B cell (primary cell): ENCODE measurements around the gene FMNL3. TPM values are rescaled to one million over a fixed set of nuclear protein-coding genes. Genes with fewer than 3 reads are reported as not detected.

ENCODE experiments used
- ATAC-seq: fragments of 200-7000 bp; cut with Tn5 transposase; one replicate; pipeline ENCODE4 v1.10.0; 2021; ENCODE audit warnings: low read depth, mild to moderate bottlenecking, moderate number of reproducible peaks, moderate library complexity
- CTCF ChIA-PET: fragments of 350-600 bp; sonication (Branson Sonifier 250); formaldehyde crosslinking; loops from one replicate; lab custom pipeline; 2021; ENCODE audit warnings: antibody characterized with exemption, inconsistent platforms; lab: Charles Lee
- POLR2A ChIA-PET: fragments of 350-600 bp; sonication (Branson Sonifier 250); formaldehyde crosslinking; loops from one replicate; lab custom pipeline; 2021; ENCODE audit warnings: antibody characterized with exemption; lab: Charles Lee
- DNase-seq: peaks from one replicate; pipeline ENCODE4 v3.0.0; 2013
- H2AFZ ChIP-seq: 2 replicates; pipeline ENCODE4 v1.6.1; 2012; ENCODE audit warnings: mild to moderate bottlenecking, low read depth, low read length; ENCODE audit not compliant: insufficient read depth, poor library complexity, severe bottlenecking
- H3K27ac ChIP-seq, 2 donors: 1 replicate in 1 of 2; 2 replicates in 1 of 2; pipeline ENCODE4 v1.5.1; 2012 to 2013; ENCODE audit warnings: low read length in 2 of 2, mild to moderate bottlenecking in 2 of 2, moderate library complexity in 1 of 2
- H3K27me3 ChIP-seq, 4 experiments: fragments of 200-600 bp in 1 of 4; sonication (generic) in 1 of 4; replicated peaks in 1 of 4; 1 replicate in 2 of 4; 2 replicates in 2 of 4; pipeline versions ENCODE4 v1.6.1 to v1.7.0; 2013 to 2016; ENCODE audit warnings: low read length in 3 of 4, mild to moderate bottlenecking in 2 of 4, mixed read lengths in 1 of 4, moderate library complexity in 1 of 4; ENCODE audit not compliant: insufficient read depth in 4 of 4, control insufficient read depth in 3 of 4; ENCODE audit errors: control extremely low read depth in 1 of 4
- H3K36me3 ChIP-seq, 2 experiments: replicated peaks in 1 of 2; 1 replicate in 1 of 2; 2 replicates in 1 of 2; pipeline versions ENCODE4 v1.6.1 to v1.7.1; 2013; ENCODE audit warnings: low read length in 1 of 2; ENCODE audit not compliant: insufficient read depth in 2 of 2, control insufficient read depth in 1 of 2; ENCODE audit errors: control extremely low read depth in 1 of 2, extremely low read depth in 1 of 2
- H3K4me1 ChIP-seq, 2 donors: fragments of 200-600 bp in 1 of 2; sonication (generic) in 1 of 2; 1 replicate in 1 of 2; 2 replicates in 1 of 2; pipeline versions ENCODE4 v1.5.1 to v1.6.1; 2013 to 2017; ENCODE audit warnings: low read length in 2 of 2; ENCODE audit not compliant: control insufficient read depth in 2 of 2, insufficient read depth in 2 of 2
- H3K4me2 ChIP-seq: replicated peaks from 2 replicates; pipeline ENCODE3; 2012; ENCODE audit warnings: mild to moderate bottlenecking, low read depth, low read length; ENCODE audit not compliant: poor library complexity, severe bottlenecking
- H3K4me3 ChIP-seq, 5 experiments: fragments of 200-600 bp in 1 of 5; sonication (generic) in 1 of 5; 1 replicate in 3 of 5; 2 replicates in 2 of 5; pipeline versions ENCODE4 v1.5.1 to v1.7.0; 2011 to 2016; ENCODE audit warnings: low read length in 4 of 5, mild to moderate bottlenecking in 4 of 5, low read depth in 2 of 5, control low read depth in 1 of 5, moderate library complexity in 1 of 5; ENCODE audit not compliant: insufficient read depth in 1 of 5; ENCODE audit errors: control extremely low read depth in 1 of 5, extremely low read depth in 1 of 5
- H3K79me2 ChIP-seq: fragments of 200-600 bp; sonication (generic); one replicate; pipeline ENCODE4 v1.6.0; 2016; ENCODE audit warnings: low read length; ENCODE audit not compliant: control insufficient read depth, insufficient read depth
- H3K9ac ChIP-seq: fragments of 200-600 bp; sonication (generic); 2 replicates; pipeline ENCODE4 v1.6.1; 2017; ENCODE audit warnings: mild to moderate bottlenecking, low read length, moderate library complexity
- H3K9me3 ChIP-seq, 3 donors: one replicate each; pipeline versions ENCODE4 v1.6.1 to v1.7.1; 2013; ENCODE audit warnings: low read length in 2 of 3; ENCODE audit not compliant: control insufficient read depth in 2 of 3, insufficient read depth in 1 of 3; ENCODE audit errors: control extremely low read depth in 1 of 3
- H4K20me1 ChIP-seq: 2 replicates; pipeline ENCODE4 v1.6.0; 2012; ENCODE audit warnings: mild to moderate bottlenecking, low read length; ENCODE audit not compliant: insufficient read depth, control insufficient read depth, poor library complexity, severe bottlenecking
- H3K27ac Mint-ChIP-seq: one replicate; pipeline ENCODE4 v1.8.0; 2021; ENCODE audit warnings: mixed read lengths
- H3K27me3 Mint-ChIP-seq: one replicate; pipeline ENCODE4 v1.8.0; 2021; ENCODE audit warnings: mixed read lengths
- H3K4me1 Mint-ChIP-seq: one replicate; pipeline ENCODE4 v1.8.0; 2021; ENCODE audit warnings: mixed read lengths
- H3K4me3 Mint-ChIP-seq: one replicate; pipeline ENCODE4 v1.8.0; 2021; ENCODE audit warnings: mixed read lengths
- H3K9me3 Mint-ChIP-seq: one replicate; pipeline ENCODE4 v1.8.0; 2022; ENCODE audit warnings: mixed read lengths; ENCODE audit not compliant: insufficient read depth
- EZH2 ChIP-seq: IDR thresholded peaks from 2 replicates; pipeline ENCODE4 v1.6.1; 2012; ENCODE audit warnings: borderline replicate concordance, low read depth, mild to moderate bottlenecking, moderate library complexity, low read length; ENCODE audit not compliant: insufficient read depth, poor library complexity, severe bottlenecking
- WGBS: methylation state at CpG from one replicate; pipeline ENCODE4 v1.1.5; 2013; ENCODE audit warnings: missing lambda C conversion rate; ENCODE audit not compliant: insufficient coverage; 5-methylcytosine and 5-hydroxymethylcytosine counted together
- intact Hi-C: fragments of 100-400 bp; cut with micrococcal nuclease; formaldehyde crosslinking; loops from one replicate; pipeline ENCODE4 v1.10.0; 2022
- polyA plus RNA-seq: library from polyadenylated mRNA; depleted of rRNA; stranded (reverse); fragments of >200 nt; gene quantifications from 2 replicates; pipeline ENCODE4 v1.2.3, GENCODE V29; 2012
- total RNA-seq, 2 donors: library from RNA; stranded (reverse); fragments of 120-200 nt in 1 of 2; gene quantifications; 1 replicate in 1 of 2; 2 replicates in 1 of 2; pipeline versions ENCODE4 v1.2.3 to v1.2.4, GENCODE V29; 2013 to 2022
- TF ChIP-seq, protein P1 (sequence below): fragments of 200-600 bp; IDR thresholded peaks from one replicate; pipeline ENCODE4 v1.8.0; 2022; ENCODE audit warnings: antibody characterized with exemption, mild to moderate bottlenecking

The FMNL3 gene
- total and polyA plus RNA-seq, 2 donors (not counting 1 experiment from before 2014, with no cell fraction given): 19.3 to 69.9 TPM

DNA sequence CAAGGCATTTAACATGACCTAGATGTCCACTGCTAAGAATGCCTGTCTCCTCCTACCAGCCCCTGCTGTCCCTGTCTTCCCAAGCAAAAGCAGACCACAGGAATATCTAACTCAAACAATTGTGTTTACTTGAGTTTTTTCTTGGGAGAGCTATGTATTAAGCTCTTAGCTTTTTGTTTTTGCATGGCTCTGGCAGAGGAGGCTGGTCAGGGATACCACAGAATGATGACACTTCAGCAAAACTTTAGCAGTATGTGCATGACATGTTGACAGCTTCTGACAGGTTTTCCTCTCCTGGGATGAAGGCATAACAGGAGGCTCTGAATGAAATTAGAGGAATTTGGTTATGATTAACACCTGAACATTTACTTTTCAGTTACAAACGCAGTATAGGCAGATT is 41.1 kb upstream of the FMNL3 start:
- H4K20me1 ChIP-seq: peaks cover 100% of the 10 kb centered on the region
- CTCF ChIA-PET: interaction anchor here (1.0 to 5.1 kb wide), 3 partner anchors 14 to 125 kb away, joined by 3 to 25 read pairs (median 3); partner anchors contain the start of gene PRPF40B
- H3K4me1 Mint-ChIP-seq: peaks cover 82% of the 10 kb centered on the region
- H3K4me1 ChIP-seq: peaks cover 36 to 55% of the 10 kb centered on the region in 2 donors
- TF ChIP-seq, protein P1, sequence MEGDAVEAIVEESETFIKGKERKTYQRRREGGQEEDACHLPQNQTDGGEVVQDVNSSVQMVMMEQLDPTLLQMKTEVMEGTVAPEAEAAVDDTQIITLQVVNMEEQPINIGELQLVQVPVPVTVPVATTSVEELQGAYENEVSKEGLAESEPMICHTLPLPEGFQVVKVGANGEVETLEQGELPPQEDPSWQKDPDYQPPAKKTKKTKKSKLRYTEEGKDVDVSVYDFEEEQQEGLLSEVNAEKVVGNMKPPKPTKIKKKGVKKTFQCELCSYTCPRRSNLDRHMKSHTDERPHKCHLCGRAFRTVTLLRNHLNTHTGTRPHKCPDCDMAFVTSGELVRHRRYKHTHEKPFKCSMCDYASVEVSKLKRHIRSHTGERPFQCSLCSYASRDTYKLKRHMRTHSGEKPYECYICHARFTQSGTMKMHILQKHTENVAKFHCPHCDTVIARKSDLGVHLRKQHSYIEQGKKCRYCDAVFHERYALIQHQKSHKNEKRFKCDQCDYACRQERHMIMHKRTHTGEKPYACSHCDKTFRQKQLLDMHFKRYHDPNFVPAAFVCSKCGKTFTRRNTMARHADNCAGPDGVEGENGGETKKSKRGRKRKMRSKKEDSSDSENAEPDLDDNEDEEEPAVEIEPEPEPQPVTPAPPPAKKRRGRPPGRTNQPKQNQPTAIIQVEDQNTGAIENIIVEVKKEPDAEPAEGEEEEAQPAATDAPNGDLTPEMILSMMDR: no peak
- no peak for TF ChIP-seq EZH2
- no peak overlapping the region for H3K27ac Mint-ChIP-seq
- no peaks in the 10 kb centered on the region for H3K9me3 ChIP-seq
- H3K4me3 ChIP-seq: no peak overlapping the region
- H3K36me3 ChIP-seq: peaks cover 0 to 27% of the 10 kb centered on the region in 2 experiments
- no peak overlapping the region for H3K9ac ChIP-seq
- H3K4me2 ChIP-seq: peak overlapping the region; percentile 12
- peak overlapping the region in 1 of 2 donors; percentile 7 for H3K27ac ChIP-seq
- H3K27me3 ChIP-seq: no peaks in the 10 kb centered on the region
- H3K4me3 Mint-ChIP-seq: no peak overlapping the region
- POLR2A ChIA-PET: no interaction called here
- H3K9me3 Mint-ChIP-seq: no peaks in the 10 kb centered on the region
- no peak for DNase-seq
- ATAC-seq: no peak
- no peaks in the 10 kb centered on the region for H3K27me3 Mint-ChIP-seq
- WGBS: no CpG with 5 or more reads among the region's 1 CpG
- intact Hi-C loops: loop anchor here (10.0 kb wide), 1 partner anchor 1644 kb away; the partner anchor contains the start of gene SENP1
- H2AFZ ChIP-seq: no peak overlapping the region
- peaks cover 100% of the 10 kb centered on the region for H3K79me2 ChIP-seq

GRCh38 chr12:49744363-49744885 is 37.2 kb upstream of the FMNL3 start:
- H4K20me1 ChIP-seq: peaks cover 81% of the 10 kb centered on the region
- Mint-ChIP-seq H3K4me3 (peak overlapping the region; percentile 30), H3K27me3 (no peaks in the 10 kb centered on the region), H3K4me1 (peaks cover 65% of the 10 kb centered on the region), H3K27ac (no peak overlapping the region), H3K9me3 (no peaks in the 10 kb centered on the region)
- no peak overlapping the region for H2AFZ ChIP-seq
- no peaks in the 10 kb centered on the region for H3K27me3 ChIP-seq
- 88% methylated on average over 1 of the region's 3 CpGs for WGBS
- DNase-seq (no peak), ATAC-seq (no peak)
- peaks cover 0 to 17% of the 10 kb centered on the region in 2 experiments for H3K36me3 ChIP-seq
- H3K9me3 ChIP-seq: no peaks in the 10 kb centered on the region
- no peak overlapping the region for H3K9ac ChIP-seq
- peak overlapping the region in 1 of 2 donors; percentile 37 for H3K27ac ChIP-seq
- TF ChIP-seq EZH2: no peak
- TF ChIP-seq, protein P1: no peak
- intact Hi-C loops: loop anchor here (5.0 to 10.0 kb wide), 2 partner anchors 747 to 1640 kb away; partner anchors contain the start of genes DDN and SENP1
- H3K4me2 ChIP-seq: no peak overlapping the region
- peaks cover 81% of the 10 kb centered on the region for H3K79me2 ChIP-seq
- H3K4me3 ChIP-seq: no peak overlapping the region
- ChIA-PET POLR2A (no interaction called here), CTCF (interaction anchor here (0.6 to 2.2 kb wide), 6 partner anchors 18 to 263 kb away, joined by 3 to 15 read pairs (median 3); no protein-coding TSS in a partner anchor)
- H3K4me1 ChIP-seq: peaks cover 39 to 41% of the 10 kb centered on the region in 2 donors
